GM12878 (cell line): ENCODE results near the gene SRRM2. TPM values are rescaled to one million over a fixed set of nuclear protein-coding genes. Genes with fewer than 3 reads are reported as not detected.

Experiments used
- ATAC-seq: fragments of 200-7000 bp; cut with Tn5 transposase; 3 replicates; pipeline ENCODE4 v1.9.1; 2020; ENCODE audit warnings: mild to moderate bottlenecking, moderate library complexity
- BruUV-seq: library from RNA; stranded (reverse); fragments of 400-500 nt; replicated peaks from 2 replicates; lab custom pipeline; 2021; lab: Mats Ljungman, UMichigan
- CTCF ChIA-PET: fragments of 300-600 bp; sonication (Branson Sonifier 250); formaldehyde crosslinking; extraction: SDS; loops from one replicate; lab custom pipeline; 2021; ENCODE audit warnings: inconsistent platforms; lab: Yijun Ruan, JAX
- POLR2A ChIA-PET: fragments of 350-600 bp; formaldehyde crosslinking; extraction: SDS; loops from one replicate; lab custom pipeline; 2021; ENCODE audit warnings: inconsistent platforms; lab: Charles Lee
- RAD21 ChIA-PET: fragments of 300-600 bp; sonication (Branson Sonifier 250); formaldehyde crosslinking; loops from one replicate; lab custom pipeline; 2023; ENCODE audit warnings: antibody characterized with exemption; ENCODE audit not compliant: unreplicated experiment; lab: Charles Lee
- SMC1A ChIA-PET: fragments of 300-600 bp; sonication (Branson Sonifier 250); formaldehyde crosslinking; loops from one replicate; lab custom pipeline; 2023; ENCODE audit not compliant: unreplicated experiment, uncharacterized antibody; lab: Charles Lee
- DNase-seq: peaks from one replicate; pipeline ENCODE4 v3.0.0-alpha.2; 2011; ENCODE audit warnings: low read depth, low spot score
- FAIRE-seq: peaks from 3 replicates; lab custom pipeline; 2011; peaks lifted over from hg19 to GRCh38; lab: Jason Lieb, UNC
- H2AFZ ChIP-seq: 2 replicates; pipeline ENCODE4 v1.6.0; 2011; ENCODE audit warnings: low read depth, low read length, control low read depth; ENCODE audit not compliant: control insufficient read depth
- H3K27ac ChIP-seq: 2 replicates; pipeline ENCODE4 v1.5.1; 2011; ENCODE audit warnings: control low read depth; ENCODE audit not compliant: control insufficient read depth, insufficient read depth
- H3K27me3 ChIP-seq, 2 experiments: replicated peaks in 1 of 2; 2 replicates each; pipeline versions ENCODE4 v1.6.0 to v1.6.1; 2011; ENCODE audit warnings: low read length in 1 of 2; ENCODE audit not compliant: control insufficient read depth in 2 of 2, insufficient read depth in 2 of 2
- H3K36me3 ChIP-seq, 2 experiments: 2 replicates each; pipeline ENCODE4 v1.5.1; 2011; ENCODE audit warnings: low read length in 1 of 2; ENCODE audit not compliant: control insufficient read depth in 2 of 2, insufficient read depth in 2 of 2
- H3K4me1 ChIP-seq: 2 replicates; pipeline ENCODE4 v1.6.1; 2011; ENCODE audit warnings: mild to moderate bottlenecking, low read length, moderate library complexity, mixed read lengths; ENCODE audit not compliant: control insufficient read depth, insufficient read depth
- H3K4me2 ChIP-seq: 2 replicates; pipeline ENCODE4 v1.6.0; 2011; ENCODE audit warnings: control low read depth; ENCODE audit not compliant: control insufficient read depth, insufficient read depth
- H3K4me3 ChIP-seq: fragments of 200-600 bp; sonication (generic); 2 replicates; pipeline ENCODE4 v1.5.1; 2016
- H3K79me2 ChIP-seq: 2 replicates; pipeline ENCODE4 v1.6.0; 2011; ENCODE audit warnings: low read length; ENCODE audit not compliant: control insufficient read depth, insufficient read depth
- H3K9ac ChIP-seq: 2 replicates; pipeline ENCODE4 v1.8.0; 2011; ENCODE audit warnings: low read length, control low read depth, mixed read lengths; ENCODE audit not compliant: control insufficient read depth, insufficient read depth
- H3K9me3 ChIP-seq: replicated peaks from 3 replicates; pipeline ENCODE4 v1.5.1; 2011; ENCODE audit warnings: mild to moderate bottlenecking, low read length; ENCODE audit not compliant: control insufficient read depth, insufficient read depth
- H4K20me1 ChIP-seq: 2 replicates; pipeline ENCODE4 v1.6.0; 2011; ENCODE audit not compliant: control insufficient read depth, insufficient read depth
- BRCA1 ChIP-seq: IDR thresholded peaks from 2 replicates; pipeline ENCODE4 v1.6.1; 2011; ENCODE audit warnings: low read depth, low read length, improper control_type of control experiment
- CHD2 ChIP-seq: IDR thresholded peaks from 2 replicates; pipeline ENCODE4 v1.6.1; 2011; ENCODE audit warnings: low read depth, low read length, improper control_type of control experiment, borderline replicate concordance
- E2F4 ChIP-seq: IDR thresholded peaks from 2 replicates; pipeline ENCODE4 v1.6.1; 2012; ENCODE audit warnings: low read depth, low read length, improper control_type of control experiment
- HDAC6 ChIP-seq: fragments of 200-600 bp; sonication (generic); IDR thresholded peaks from one replicate; pipeline ENCODE4 v1.8.0; 2017; ENCODE audit warnings: antibody characterized with exemption; ENCODE audit not compliant: unreplicated experiment
- JUNB ChIP-seq: IDR thresholded peaks from 2 replicates; pipeline ENCODE4 v1.6.1; 2016; ENCODE audit warnings: antibody characterized with exemption, mild to moderate bottlenecking
- POLR2A ChIP-seq: IDR thresholded peaks from 2 replicates; pipeline ENCODE4 v1.6.1; 2011; ENCODE audit warnings: low read depth, mild to moderate bottlenecking, low read length
- SMC3 ChIP-seq: IDR thresholded peaks from 2 replicates; pipeline ENCODE4 v1.6.1; 2011; ENCODE audit warnings: low read length, improper control_type of control experiment, borderline replicate concordance
- TARDBP ChIP-seq: IDR thresholded peaks from 2 replicates; pipeline ENCODE4 v1.6.1; 2016; ENCODE audit warnings: borderline replicate concordance
- TCF7 ChIP-seq: IDR thresholded peaks from 2 replicates; pipeline ENCODE4 v1.6.1; 2014; ENCODE audit warnings: antibody characterized with exemption, borderline replicate concordance
- WGBS: methylation state at CpG from one replicate; pipeline ENCODE4 v1.1.6; 2016; ENCODE audit warnings: low lambda C conversion rate; ENCODE audit not compliant: insufficient replicate concordance, insufficient coverage; ENCODE audit errors: missing lambda C conversion rate; 5-methylcytosine and 5-hydroxymethylcytosine counted together
- in situ Hi-C: fragments of 300-500 bp; cut with MboI; formaldehyde crosslinking; loops from 9 replicates; pipeline ENCODE4 v1.14.3; 2018; ENCODE audit warnings: mixed read lengths
- intact Hi-C: fragments of 100-400 bp; cut with micrococcal nuclease; formaldehyde crosslinking; loops from one replicate; pipeline ENCODE4 v1.14.2; 2022; ENCODE audit not compliant: unreplicated experiment
- polyA plus RNA-seq, 11 experiments: library from polyadenylated mRNA; depleted of rRNA in 4 of 11; unstranded in 6 of 11; stranded (reverse) in 5 of 11; fragments of >200 nt; fragmentation: Nextera tagmentation in 4 of 11; fragmentation: Illumina TruSeq in 1 of 11; extraction: Ambion mirVana in 4 of 11; extraction: Trizol in 1 of 11; gene quantifications; 1 replicate in 1 of 11; 2 replicates in 10 of 11; pipeline versions ENCODE4 v1.2.1 to v1.2.3, GENCODE V29; 2011 to 2016; ENCODE audit warnings: inconsistent platforms in 2 of 11, missing spikeins in 2 of 11, low read depth in 1 of 11
- total RNA-seq, 4 experiments: library from RNA; depleted of rRNA in 3 of 4; stranded (reverse); fragments of >200 nt in 3 of 4; fragmentation: Illumina TruSeq in 1 of 4; extraction: Trizol in 1 of 4; gene quantifications; 2 replicates each; pipeline versions ENCODE4 v1.2.1 to v1.2.3, GENCODE V29; 2013 to 2021

Gene SRRM2
- total and polyA plus RNA-seq, 10 of the 15 experiments (the other 5 are each of a cell fraction or from before 2014, with no cell fraction given), result 30.1 to 502 (median 196) TPM

DNA sequence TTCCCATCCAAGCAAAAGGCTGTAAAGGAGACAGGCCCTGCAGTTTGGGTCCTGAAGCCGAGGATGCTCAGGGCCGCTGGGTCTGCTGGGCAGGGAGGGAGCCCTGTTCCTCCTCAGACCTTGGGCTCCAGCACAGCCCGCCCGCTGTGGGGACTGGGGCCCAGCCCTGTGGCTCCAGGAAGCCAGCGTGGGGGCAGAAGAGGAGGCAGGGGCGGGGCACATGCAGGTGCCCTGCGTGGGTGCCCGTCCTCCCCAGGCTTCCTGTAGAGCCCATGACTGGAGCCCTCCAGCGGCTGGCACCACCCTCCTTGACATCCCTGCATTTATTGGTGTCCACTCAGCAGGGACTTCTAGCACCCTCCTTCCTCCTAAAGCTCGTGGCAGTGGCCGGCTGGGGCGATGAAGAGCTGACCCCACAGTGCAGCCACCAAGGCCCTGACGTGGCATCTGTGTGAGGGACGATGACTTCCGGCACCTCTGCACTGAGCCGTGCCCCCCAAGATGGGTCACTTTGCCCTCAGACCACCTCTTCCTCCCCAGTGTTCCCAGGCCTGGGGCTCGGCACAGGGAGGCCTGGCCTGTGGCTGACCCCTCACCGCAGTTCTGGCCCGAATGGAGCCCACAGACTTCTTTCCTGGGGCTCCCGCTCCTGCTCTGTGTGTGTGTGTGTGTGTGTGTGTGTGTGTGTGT is 42.3 kb upstream of the SRRM2 start (continued):
- TF ChIP-seq JUNB (no peak), BRCA1 (no peak), TCF7 (no peak), HDAC6 (no peak), CHD2 (no peak)
- TF ChIP-seq, all 136 proteins: peak for 0

DNA sequence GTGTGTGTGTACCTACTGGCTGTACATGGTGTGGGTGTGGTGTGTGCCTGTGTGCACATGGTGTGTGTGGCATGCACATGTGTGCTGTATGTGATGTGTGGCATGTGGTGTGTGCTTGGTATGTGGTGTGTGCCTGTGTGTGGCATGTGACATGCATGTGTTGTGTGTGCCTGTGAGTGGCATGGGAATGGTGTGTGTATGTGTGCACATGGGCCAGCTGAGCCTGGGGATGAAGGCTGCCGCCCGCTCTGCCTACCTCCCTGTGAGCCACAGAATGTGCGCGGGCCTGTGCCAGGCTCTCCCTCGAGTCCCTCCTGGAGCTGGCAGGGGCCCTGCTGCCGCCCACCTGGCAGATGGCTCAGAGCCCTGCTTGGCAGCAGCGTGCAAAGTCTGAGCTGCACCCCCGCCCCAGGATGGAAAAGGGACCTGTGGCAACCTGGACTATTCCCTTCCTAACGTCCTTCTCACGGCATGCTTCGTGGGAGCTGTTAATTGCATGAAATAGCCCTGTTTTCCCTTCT is 41.7 kb upstream of the SRRM2 start:
- 77% methylated on average over 11 of the region's 11 CpGs for WGBS
- POLR2A ChIA-PET, result no interaction called here
- Histone ChIP-seq H2AFZ (no peak overlapping the region), H4K20me1 (no peaks in the 10 kb centered on the region), H3K36me3 (peaks cover 6 to 15% of the 10 kb centered on the region in 2 experiments), H3K27me3 (no peaks in the 10 kb centered on the region), H3K79me2 (no peaks in the 10 kb centered on the region), H3K4me1 (no peaks in the 10 kb centered on the region), H3K9me3 (no peaks in the 10 kb centered on the region), H3K9ac (no peak overlapping the region), H3K4me2 (no peak overlapping the region), H3K27ac (no peak overlapping the region), H3K4me3 (no peak overlapping the region)
- RAD21 ChIA-PET, result no interaction called here
- no peak for ATAC-seq
- CTCF ChIA-PET, result no interaction called here
- SMC1A ChIA-PET, result no interaction called here
- in situ Hi-C loops (no loop called here), intact Hi-C loops (no loop called here)
- no peak for TF ChIP-seq E2F4
- TF ChIP-seq POLR2A, result peak; percentile 55; the same call in 1 of the 2 replicates
- peak; percentile 88 for TF ChIP-seq TARDBP
- no peak for TF ChIP-seq SMC3
- BruUV-seq, result no TSS peak
- no peak for FAIRE-seq
- no peak for DNase-seq
